ENCODE measurements around the gene NMUR1. TPM values are rescaled to one million over a fixed set of nuclear protein-coding genes. Genes with fewer than 3 reads are reported as not detected.

Gene NMUR1
- total and polyA plus RNA-seq, 2 experiments from 2014 or later: 0.29 to 0.59 TPM

GRCh38 chr2:231480781-231481180, 49.5 kb downstream of the NMUR1 start (continued):
- TF ChIP-seq EZH2 (IDR thresholded peaks at IDR 0.05; ENCODE audit: low read depth, unreplicated experiment) (no peak), REST (IDR thresholded peaks at IDR 0.05; ENCODE audit: unreplicated experiment) (no peak), ETS1 (IDR thresholded peaks at IDR 0.05) (no peak), CREB1 (CRISPR knock-in tag; IDR thresholded peaks at IDR 0.05; ENCODE audit: low read depth) (no peak), ZNF331 (CRISPR knock-in tag; IDR thresholded peaks at IDR 0.05; ENCODE audit: low read depth) (no peak)

- no peaks in the 10 kb centered on the region for H3K36me3 Mint-ChIP-seq (ENCODE audit: low read depth)
- no peak overlapping the region for H3K4me3 ChIP-seq
- DNase-seq (ENCODE audit: low spot score) (no peak), ATAC-seq (no peak)
- H3K4me1 ChIP-seq (ENCODE audit: insufficient read depth): peaks cover 3% of the 10 kb centered on the region; the same call in 1 of the 2 replicates
- no peak overlapping the region for H3K4me2 ChIP-seq
- no peak overlapping the region for H3K27ac ChIP-seq (ENCODE audit: low read depth)
- H3F3A ChIP-seq (replicated peaks; ENCODE audit: low read depth): no peaks in the 10 kb centered on the region; the same call in 1 of the 2 replicates
- no peaks in the 10 kb centered on the region for H3K36me3 ChIP-seq (ENCODE audit: insufficient read depth)
- no peak overlapping the region for H3K27ac Mint-ChIP-seq
- H3K9me3 Mint-ChIP-seq: no peaks in the 10 kb centered on the region
- no peak overlapping the region for H2AFZ ChIP-seq
- H3K4me1 Mint-ChIP-seq: peaks cover 3% of the 10 kb centered on the region; the same call in 2 of the 3 replicates
- no peaks in the 10 kb centered on the region for H3K9me2 ChIP-seq (ENCODE audit: insufficient read depth)
- no peaks in the 10 kb centered on the region for H3K27me3 ChIP-seq (ENCODE audit: insufficient read depth)
- no peaks in the 10 kb centered on the region for H3K79me2 ChIP-seq (replicated peaks; ENCODE audit: insufficient read depth)
- peaks cover 8% of the 10 kb centered on the region for H3K27me3 Mint-ChIP-seq (ENCODE audit: insufficient read depth, low read depth, poor library complexity)
- no peaks in the 10 kb centered on the region for H4K20me1 ChIP-seq (replicated peaks; ENCODE audit: insufficient read depth)
- no peak overlapping the region for H3K4me3 Mint-ChIP-seq
- TF ChIP-seq ETS1 (IDR thresholded peaks at IDR 0.05) (no peak), ZNF114 (CRISPR knock-in tag; IDR thresholded peaks at IDR 0.05) (no peak), STAT1 (IDR thresholded peaks at IDR 0.05; ENCODE audit: unreplicated experiment) (no peak), NANOG (IDR thresholded peaks at IDR 0.05; ENCODE audit: borderline replicate concordance) (no peak), ZNF462 (CRISPR knock-in tag; IDR thresholded peaks at IDR 0.05) (no peak), EZH2 (IDR thresholded peaks at IDR 0.05; ENCODE audit: low read depth, unreplicated experiment) (no peak), REST (IDR thresholded peaks at IDR 0.05; ENCODE audit: unreplicated experiment) (no peak)
Observed at GRCh38 chr2:231479455-231479854, 50.8 kb downstream of the NMUR1 start.
